HG03139 (cell line): Measurements from ENCODE around the gene EDEM2.
"Not testable (repeated sequence)": the region's sequence is repeated elsewhere in the genome, so short reads cannot be mapped to it uniquely, and the experiment has no call there.

Experiments used
- ATAC-seq: cut with Tn5 transposase; IDR thresholded peaks from one replicate; pipeline ENCODE4 v1.9.1; 2021; ENCODE audit not compliant: unreplicated experiment

Gene EDEM2

GRCh38 chr20:35168701-35169409, 21.7 kb upstream of the EDEM2 start:
- not testable (repeated sequence) for ATAC-seq

- ATAC-seq: no peak
Measured at GRCh38 chr20:35167787-35168186, 20.7 kb upstream of the EDEM2 start.

GRCh38 chr20:35166242-35166830, 19.2 kb upstream of the EDEM2 start:
- ATAC-seq: no peak

GRCh38 chr20:35165221-35166185, 18.4 kb upstream of the EDEM2 start:
- ATAC-seq: no peak

GRCh38 chr20:35164531-35164930, 17.4 kb upstream of the EDEM2 start:
- ATAC-seq: not testable (repeated sequence)

- not testable (repeated sequence) for ATAC-seq
Measured at GRCh38 chr20:35160341-35160740, 13.2 kb upstream of the EDEM2 start.

- ATAC-seq: no peak
Measured at GRCh38 chr20:35156978-35157377, 9.8 kb upstream of the EDEM2 start.

- ATAC-seq: no peak
Measured at GRCh38 chr20:35155936-35156335, 8.8 kb upstream of the EDEM2 start.

- no peak for ATAC-seq
Measured at GRCh38 chr20:35151736-35152135, 4.6 kb upstream of the EDEM2 start.

- no peak for ATAC-seq
Measured at GRCh38 chr20:35150846-35151579, 3.9 kb upstream of the EDEM2 start.

- ATAC-seq: peak; percentile 19
Measured at GRCh38 chr20:35147575-35148071, 487 bp upstream of the EDEM2 start.

GRCh38 chr20:35146299-35146919, 727 bp downstream of the EDEM2 start:
- no peak for ATAC-seq

GRCh38 chr20:35145141-35145564, 2.0 kb downstream of the EDEM2 start:
- no peak for ATAC-seq

- no peak for ATAC-seq
Measured at GRCh38 chr20:35144694-35145093, 2.4 kb downstream of the EDEM2 start.

GRCh38 chr20:35135867-35136586, 11.1 kb downstream of the EDEM2 start:
- no peak for ATAC-seq

- ATAC-seq: no peak
Measured at GRCh38 chr20:35134880-35135279, 12.3 kb downstream of the EDEM2 start.

GRCh38 chr20:35134472-35134871, 12.7 kb downstream of the EDEM2 start:
- no peak for ATAC-seq

GRCh38 chr20:35133735-35134134, 13.4 kb downstream of the EDEM2 start:
- no peak for ATAC-seq

- no peak for ATAC-seq
Measured at GRCh38 chr20:35133031-35133430, 14.1 kb downstream of the EDEM2 start.

- ATAC-seq: no peak
Measured at GRCh38 chr20:35131934-35132333, 15.2 kb downstream of the EDEM2 start.
